Articular chondrocyte of knee joint (primary cell): Measurements from ENCODE around the gene FIBCD1. TPM values are rescaled to one million over a fixed set of nuclear protein-coding genes. Genes with fewer than 3 reads are reported as not detected.

Experiments
- total RNA-seq: library from RNA; depleted of rRNA; stranded (reverse); fragments of >200 nt; gene quantifications from 2 replicates; pipeline ENCODE4 v1.2.3, GENCODE V29; 2012

FIBCD1 gene
- total RNA-seq, result 0.11 and 0.13 TPM in 2 replicates

GRCh38 chr9:130938652-130939404 lies at the start of gene FIBCD1:
Gene FIBCD1, minus strand, starts transcription at chr9:130939247. Its CDS starts 640 bp downstream, at chr9:130938607.

DNA sequence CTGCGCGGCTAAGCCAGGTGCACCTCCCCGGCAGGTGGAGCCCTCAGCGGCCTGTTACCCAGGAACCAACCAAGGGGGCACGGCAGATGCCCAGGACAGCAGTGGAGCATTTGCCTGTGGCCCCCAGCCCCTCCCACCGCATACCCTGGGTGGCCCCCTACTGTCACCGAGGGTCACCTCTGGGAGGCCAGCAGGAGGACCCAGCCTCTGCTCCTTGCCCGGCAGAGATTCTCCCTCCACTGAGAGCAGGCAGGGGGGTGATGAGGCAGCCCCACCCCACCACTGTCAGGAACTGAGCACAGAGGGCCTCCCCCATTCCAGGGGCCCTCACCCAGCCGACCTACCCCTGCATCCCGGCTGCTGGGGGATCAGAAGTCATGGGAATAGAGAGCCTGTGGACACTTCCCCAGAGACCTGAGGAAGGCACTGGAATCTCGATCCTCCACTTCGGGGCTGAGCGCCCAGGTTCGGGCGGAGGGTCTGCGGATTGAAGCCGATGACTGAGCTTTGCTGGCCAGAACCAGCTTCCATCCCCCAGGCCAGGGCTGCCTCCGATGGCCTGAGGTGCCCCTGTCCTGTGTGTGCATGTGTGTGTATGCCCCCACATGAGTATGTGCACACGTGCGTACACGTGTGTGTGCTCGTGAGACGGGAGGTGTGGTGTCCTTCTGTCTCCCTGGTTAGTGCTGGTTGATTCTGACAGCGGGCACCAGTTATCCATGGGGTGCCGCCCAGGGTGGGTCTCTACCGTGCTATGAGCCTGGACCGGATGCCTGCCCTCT lies 42.6 kb downstream of the FIBCD1 start, which contains the start of gene QRFP:
TSS of gene QRFP (minus strand) at position 580 of the 782 bp plus-strand sequence. CDS start 2,974 bp downstream, outside the sequence.

Other genes starting within 250 kb of the FIBCD1 start
- gene EXOSC2, start 245.5 kb downstream of the FIBCD1 start, total RNA-seq, result 20.4 and 25.6 TPM in 2 replicates
- gene ABL1, start 104.0 kb downstream of the FIBCD1 start, total RNA-seq, result 83.6 and 92.9 TPM in 2 replicates
- gene QRFP, start 42.4 kb downstream of the FIBCD1 start, total RNA-seq, result not detected in 2 replicates
- under 0.01 TPM in 2 replicates for gene LAMC3, start 69.9 kb upstream of the FIBCD1 start, total RNA-seq
- 0.22 and 0.26 TPM in 2 replicates for gene AIF1L, start 157.3 kb upstream of the FIBCD1 start, total RNA-seq
- gene NUP214, start 186.3 kb upstream of the FIBCD1 start, total RNA-seq, result 20.1 and 22.1 TPM in 2 replicates